PC-9 (cell line): ENCODE data around the gene TIMP3. TPM values are rescaled to one million over a fixed set of nuclear protein-coding genes. Genes with fewer than 3 reads are reported as not detected.

Experiments
- BruUV-seq: library from RNA; stranded (reverse); fragments of 400-500 nt; replicated peaks from 2 replicates; lab custom pipeline; 2021; lab: Mats Ljungman, UMichigan
- CTCF ChIA-PET: fragments of 300-600 bp; sonication (Branson Sonifier 250); formaldehyde crosslinking; loops from one replicate; lab custom pipeline; 2022; ENCODE audit warnings: antibody characterized with exemption; lab: Charles Lee
- POLR2A ChIA-PET: fragments of 300-600 bp; sonication (Branson Sonifier 250); formaldehyde crosslinking; loops from one replicate; lab custom pipeline; 2022; ENCODE audit warnings: antibody characterized with exemption; ENCODE audit not compliant: unreplicated experiment; lab: Charles Lee
- DNase-seq, 2 experiments: peaks; one replicate each; pipeline versions ENCODE4 v3.0.0 to v3.0.0-alpha.2; 2015 to 2022; ENCODE audit warnings: mixed read lengths in 1 of 2
- H2AFZ ChIP-seq: fragments of 200-600 bp; sonication (generic); 2 replicates; pipeline ENCODE4 v1.8.1; 2017; ENCODE audit warnings: antibody characterized with exemption
- H3F3A ChIP-seq: fragments of 200-600 bp; sonication (generic); 2 replicates; pipeline ENCODE4 v1.8.1; 2017; ENCODE audit warnings: antibody characterized with exemption, mild to moderate bottlenecking, low read depth; ENCODE audit not compliant: insufficient read depth
- H3K27ac ChIP-seq: fragments of 200-600 bp; sonication (generic); 2 replicates; pipeline ENCODE4 v1.6.1; 2016; ENCODE audit warnings: mixed run types
- H3K27me3 ChIP-seq: fragments of 200-600 bp; sonication (generic); 2 replicates; pipeline ENCODE4 v1.6.1; 2016; ENCODE audit warnings: low read depth, mixed run types; ENCODE audit not compliant: insufficient read depth
- H3K36me3 ChIP-seq: fragments of 200-600 bp; sonication (generic); 2 replicates; pipeline ENCODE4 v1.6.1; 2016; ENCODE audit warnings: low read depth, mixed run types
- H3K4me1 ChIP-seq: fragments of 200-600 bp; sonication (generic); replicated peaks from 2 replicates; pipeline ENCODE4 v1.6.1; 2016; ENCODE audit warnings: mixed run types; ENCODE audit not compliant: insufficient read depth
- H3K4me2 ChIP-seq: fragments of 200-600 bp; sonication (generic); 2 replicates; pipeline ENCODE4 v1.6.1; 2017; ENCODE audit warnings: mixed run types
- H3K4me3 ChIP-seq: fragments of 200-600 bp; sonication (generic); 2 replicates; pipeline ENCODE4 v1.6.1; 2016; ENCODE audit warnings: mixed run types
- H3K79me2 ChIP-seq: fragments of 200-600 bp; sonication (generic); 2 replicates; pipeline ENCODE4 v1.6.1; 2017; ENCODE audit warnings: low read depth, mixed run types
- H3K9me2 ChIP-seq: fragments of 200-600 bp; sonication (generic); 2 replicates; pipeline ENCODE4 v1.8.1; 2017; ENCODE audit warnings: mild to moderate bottlenecking; ENCODE audit not compliant: insufficient read depth
- H3K9me3 ChIP-seq: fragments of 200-600 bp; sonication (generic); 2 replicates; pipeline ENCODE4 v1.8.1; 2016; ENCODE audit warnings: low read depth; ENCODE audit not compliant: insufficient read depth
- H4K20me1 ChIP-seq: fragments of 200-600 bp; sonication (generic); 2 replicates; pipeline ENCODE4 v1.8.1; 2017; ENCODE audit not compliant: insufficient read depth
- EZH2 ChIP-seq: fragments of 200-600 bp; sonication (generic); IDR thresholded peaks from 2 replicates; pipeline ENCODE4 v1.8.0; 2017; ENCODE audit warnings: antibody characterized with exemption, low read depth
- intact Hi-C: fragments of 100-400 bp; cut with micrococcal nuclease; formaldehyde crosslinking; loops from one replicate; pipeline ENCODE4 v1.10.0; 2022; ENCODE audit not compliant: unreplicated experiment
- total RNA-seq: library from RNA; stranded (reverse); gene quantifications from 2 replicates; pipeline ENCODE4 v1.2.3, GENCODE V29; 2021
- TF ChIP-seq, protein P1 (sequence below): fragments of 200-600 bp; sonication (generic); conservative IDR thresholded peaks from 2 replicates; pipeline ENCODE4 v1.6.1; 2017; ENCODE audit warnings: mixed run types, antibody characterized with exemption, mild to moderate bottlenecking, moderate library complexity

Gene TIMP3
- total RNA-seq, 1 experiment from 2014 or later, result 79.8 TPM

DNA sequence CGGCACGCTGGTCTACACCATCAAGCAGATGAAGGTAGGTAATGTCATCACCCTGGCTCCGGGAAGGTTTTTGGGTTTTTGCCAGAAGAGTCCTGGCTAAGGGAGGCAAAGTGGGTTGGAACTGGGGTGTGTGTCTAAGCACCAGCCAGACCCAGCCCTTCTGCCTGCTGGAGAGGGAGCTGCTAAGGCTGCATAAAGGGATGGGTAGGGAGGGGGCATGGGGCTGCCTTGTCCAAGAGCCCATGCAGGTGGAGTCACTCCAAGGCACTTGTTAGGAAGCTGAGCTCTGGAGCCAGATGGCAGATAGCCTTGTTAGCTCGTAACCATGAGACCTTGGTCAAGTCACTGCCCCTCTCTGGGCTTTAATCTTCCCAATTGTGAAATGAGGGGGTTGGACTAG, 48.0 kb downstream of the TIMP3 start:
- no peak for TF ChIP-seq EZH2
- TF ChIP-seq, protein P1, sequence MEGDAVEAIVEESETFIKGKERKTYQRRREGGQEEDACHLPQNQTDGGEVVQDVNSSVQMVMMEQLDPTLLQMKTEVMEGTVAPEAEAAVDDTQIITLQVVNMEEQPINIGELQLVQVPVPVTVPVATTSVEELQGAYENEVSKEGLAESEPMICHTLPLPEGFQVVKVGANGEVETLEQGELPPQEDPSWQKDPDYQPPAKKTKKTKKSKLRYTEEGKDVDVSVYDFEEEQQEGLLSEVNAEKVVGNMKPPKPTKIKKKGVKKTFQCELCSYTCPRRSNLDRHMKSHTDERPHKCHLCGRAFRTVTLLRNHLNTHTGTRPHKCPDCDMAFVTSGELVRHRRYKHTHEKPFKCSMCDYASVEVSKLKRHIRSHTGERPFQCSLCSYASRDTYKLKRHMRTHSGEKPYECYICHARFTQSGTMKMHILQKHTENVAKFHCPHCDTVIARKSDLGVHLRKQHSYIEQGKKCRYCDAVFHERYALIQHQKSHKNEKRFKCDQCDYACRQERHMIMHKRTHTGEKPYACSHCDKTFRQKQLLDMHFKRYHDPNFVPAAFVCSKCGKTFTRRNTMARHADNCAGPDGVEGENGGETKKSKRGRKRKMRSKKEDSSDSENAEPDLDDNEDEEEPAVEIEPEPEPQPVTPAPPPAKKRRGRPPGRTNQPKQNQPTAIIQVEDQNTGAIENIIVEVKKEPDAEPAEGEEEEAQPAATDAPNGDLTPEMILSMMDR, result no peak
- CTCF ChIA-PET, result interaction anchor here (0.5 kb wide), 1 partner anchor 307 kb away, joined by 4 read pairs; no protein-coding TSS in a partner anchor
- H3K27me3 ChIP-seq, result no peaks in the 10 kb centered on the region
- intact Hi-C loops, result no loop called here
- H3K36me3 ChIP-seq, result peaks cover 88% of the 10 kb centered on the region
- no peaks in the 10 kb centered on the region for H3K4me1 ChIP-seq
- H4K20me1 ChIP-seq, result peaks cover 99% of the 10 kb centered on the region
- H3K27ac ChIP-seq, result no peak overlapping the region
- no peak overlapping the region for H2AFZ ChIP-seq
- no peaks in the 10 kb centered on the region for H3K9me2 ChIP-seq
- peaks cover 96% of the 10 kb centered on the region for H3F3A ChIP-seq
- POLR2A ChIA-PET, result no interaction called here
- H3K79me2 ChIP-seq, result peaks cover 88% of the 10 kb centered on the region
- BruUV-seq, result no TSS peak
- no peak for DNase-seq
- H3K4me3 ChIP-seq, result no peak overlapping the region
- no peak overlapping the region for H3K4me2 ChIP-seq
- no peaks in the 10 kb centered on the region for H3K9me3 ChIP-seq

DNA sequence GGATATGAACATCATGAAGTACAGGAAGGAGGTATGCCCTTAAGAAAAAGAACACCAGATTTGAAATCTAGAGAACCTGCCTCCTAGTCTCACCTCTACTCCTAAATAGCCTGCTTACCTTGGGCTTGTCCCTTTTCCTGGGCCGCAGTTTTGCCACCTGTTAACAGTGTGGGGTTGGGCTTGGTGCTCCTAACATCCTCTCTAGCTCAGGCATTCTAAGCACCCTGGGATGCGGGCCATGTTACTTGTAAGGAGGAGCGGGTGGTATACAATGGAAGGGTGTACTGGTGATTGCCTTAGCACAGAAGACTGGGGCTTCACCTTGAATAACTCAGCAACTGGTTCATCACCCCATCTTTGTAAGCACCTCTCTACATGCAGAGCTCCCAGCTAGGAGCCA, 48.7 kb downstream of the TIMP3 start:
- TF ChIP-seq EZH2, result no peak
- TF ChIP-seq, protein P1, result no peak
- H3K9me3 ChIP-seq, result no peaks in the 10 kb centered on the region
- H3K4me1 ChIP-seq, result no peaks in the 10 kb centered on the region
- peaks cover 94% of the 10 kb centered on the region for H3K36me3 ChIP-seq
- BruUV-seq, result no TSS peak
- no peak overlapping the region for H3K4me3 ChIP-seq
- H3K9me2 ChIP-seq, result no peaks in the 10 kb centered on the region
- no peak for DNase-seq
- no peaks in the 10 kb centered on the region for H3K27me3 ChIP-seq
- POLR2A ChIA-PET, result no interaction called here
- no peak overlapping the region for H2AFZ ChIP-seq
- intact Hi-C loops, result no loop called here
- peaks cover 89% of the 10 kb centered on the region for H3K79me2 ChIP-seq
- H4K20me1 ChIP-seq, result peaks cover 99% of the 10 kb centered on the region
- no peak overlapping the region for H3K27ac ChIP-seq
- CTCF ChIA-PET, result interaction anchor here (0.5 kb wide), 1 partner anchor 307 kb away, joined by 4 read pairs; no protein-coding TSS in a partner anchor
- peaks cover 97% of the 10 kb centered on the region for H3F3A ChIP-seq
- H3K4me2 ChIP-seq, result no peak overlapping the region

DNA sequence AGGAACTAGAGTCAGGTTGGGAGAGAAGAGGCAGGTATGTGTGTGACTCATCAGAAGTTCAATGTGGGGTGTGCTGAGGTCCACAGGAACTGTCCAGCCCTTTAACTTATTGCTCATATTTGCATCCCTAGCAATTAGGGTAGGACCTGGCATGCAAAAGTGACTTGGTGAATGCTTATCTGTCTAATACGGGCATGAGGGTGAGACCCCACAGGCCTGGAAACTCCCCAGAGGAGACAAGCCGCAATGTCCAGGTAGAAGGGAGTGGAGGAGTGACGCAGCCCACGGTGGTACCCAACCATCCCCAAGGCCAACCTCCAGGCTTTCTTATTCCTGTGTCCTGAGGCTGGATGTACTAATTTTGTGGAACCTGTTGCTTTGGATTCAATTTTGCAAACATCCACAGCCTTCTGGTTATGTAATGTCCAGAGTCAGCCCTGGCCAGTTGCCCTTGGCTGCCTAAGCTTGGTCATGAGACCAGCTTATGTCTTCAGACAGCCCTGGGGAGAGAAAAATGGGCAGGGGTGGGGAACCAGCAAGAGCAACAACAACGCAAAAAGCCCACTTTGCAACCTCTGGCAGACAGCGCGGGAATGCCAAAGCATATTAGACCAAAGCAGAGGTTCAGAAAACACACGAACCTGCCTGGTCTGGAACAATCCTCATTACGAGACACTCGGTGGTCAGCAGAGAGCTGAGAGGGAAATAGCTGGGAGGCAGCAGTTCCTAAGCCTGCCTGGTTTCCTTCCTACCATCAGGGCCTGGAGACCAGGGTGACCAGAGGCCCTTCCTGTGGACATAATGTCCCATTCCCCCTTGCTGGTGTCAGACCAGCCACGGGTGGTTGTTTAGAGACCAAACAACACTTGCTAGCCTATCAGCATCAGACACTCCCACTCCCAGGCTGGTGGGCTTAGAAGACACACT, 49.3 kb downstream of the TIMP3 start:
- Histone ChIP-seq H3K79me2 (peaks cover 89% of the 10 kb centered on the region), H3K27ac (no peak overlapping the region), H3K9me3 (no peaks in the 10 kb centered on the region), H3K4me2 (no peak overlapping the region), H3K27me3 (no peaks in the 10 kb centered on the region), H4K20me1 (peaks cover 99% of the 10 kb centered on the region), H3K4me1 (no peaks in the 10 kb centered on the region), H3K9me2 (no peaks in the 10 kb centered on the region), H2AFZ (no peak overlapping the region), H3K36me3 (peaks cover 95% of the 10 kb centered on the region), H3F3A (peaks cover 97% of the 10 kb centered on the region), H3K4me3 (no peak overlapping the region)
- no TSS peak for BruUV-seq
- DNase-seq, result no peak
- intact Hi-C loops, result no loop called here
- ChIA-PET CTCF (no interaction called here), POLR2A (no interaction called here)
- TF ChIP-seq, protein P1, result no peak
- no peak for TF ChIP-seq EZH2
